Panc1 (cell line): ENCODE results near the gene POLN. TPM values are rescaled to one million over a fixed set of nuclear protein-coding genes. Genes with fewer than 3 reads are reported as not detected.

ENCODE experiments used
- ATAC-seq: fragments of 200-7000 bp; cut with Tn5 transposase; 2 replicates; pipeline ENCODE4 v1.9.1; 2020; ENCODE audit warnings: mild to moderate bottlenecking, moderate library complexity
- BruUV-seq: library from RNA; stranded (reverse); fragments of 400-500 nt; replicated peaks from 2 replicates; lab custom pipeline; 2021; lab: Mats Ljungman, UMichigan
- CTCF ChIA-PET: fragments of 300-600 bp; sonication (Branson Sonifier 250); formaldehyde crosslinking; loops from one replicate; lab custom pipeline; 2022; ENCODE audit warnings: antibody characterized with exemption; lab: Charles Lee
- POLR2A ChIA-PET: fragments of 300-600 bp; sonication (Branson Sonifier 250); formaldehyde crosslinking; loops from one replicate; lab custom pipeline; 2022; ENCODE audit warnings: antibody characterized with exemption; lab: Charles Lee
- DNase-seq: peaks from one replicate; pipeline ENCODE4 v3.0.0-alpha.2; 2010; ENCODE audit warnings: low read depth, low spot score
- H3K27ac ChIP-seq: 2 replicates; pipeline ENCODE4 v1.5.1; 2011; ENCODE audit warnings: mild to moderate bottlenecking, low read length, inconsistent platforms
- H3K27me3 ChIP-seq: fragments of 200-500 bp; sonication (Bioruptor generic); 2 replicates; pipeline ENCODE4 v1.6.0; 2014; ENCODE audit warnings: low read length, inconsistent platforms; ENCODE audit not compliant: control insufficient read depth, insufficient read depth
- H3K36me3 ChIP-seq: fragments of 200-500 bp; sonication (Bioruptor generic); 2 replicates; pipeline ENCODE4 v1.5.1; 2014; ENCODE audit warnings: inconsistent platforms, mild to moderate bottlenecking, low read length, moderate library complexity; ENCODE audit not compliant: control insufficient read depth, insufficient read depth
- H3K4me1 ChIP-seq: 2 replicates; pipeline ENCODE4 v1.5.1; 2011; ENCODE audit warnings: inconsistent platforms, mild to moderate bottlenecking, low read length, moderate library complexity; ENCODE audit not compliant: control insufficient read depth, insufficient read depth
- H3K4me3 ChIP-seq, 2 experiments: 2 replicates each; pipeline ENCODE4 v1.5.1; 2011 to 2012; ENCODE audit warnings: low read depth in 2 of 2, low read length in 2 of 2, mild to moderate bottlenecking in 2 of 2, inconsistent platforms in 1 of 2, moderate library complexity in 1 of 2
- H3K9me3 ChIP-seq: fragments of 200-500 bp; sonication (Bioruptor generic); 2 replicates; pipeline ENCODE4 v1.5.1; 2014; ENCODE audit warnings: low read depth, mild to moderate bottlenecking, inconsistent platforms, low read length, moderate library complexity; ENCODE audit not compliant: control insufficient read depth, insufficient read depth
- POLR2AphosphoS5 ChIP-seq: IDR thresholded peaks from 2 replicates; pipeline ENCODE4 v1.6.1; 2012; ENCODE audit warnings: mild to moderate bottlenecking, low read depth, low read length, moderate library complexity
- REST ChIP-seq, 2 experiments: IDR thresholded peaks; 2 replicates each; pipeline ENCODE4 v1.6.1; 2011 to 2012; ENCODE audit warnings: low read depth in 2 of 2, control low read depth in 1 of 2, low read length in 1 of 2, mild to moderate bottlenecking in 1 of 2, moderate library complexity in 1 of 2; ENCODE audit not compliant: insufficient read depth in 1 of 2
- SIN3A ChIP-seq: IDR thresholded peaks from 2 replicates; pipeline ENCODE4 v1.6.1; 2012; ENCODE audit warnings: low read depth, mild to moderate bottlenecking, low read length, moderate library complexity, borderline replicate concordance; ENCODE audit not compliant: insufficient read depth
- TCF7L2 ChIP-seq: IDR thresholded peaks from 2 replicates; pipeline ENCODE4 v1.6.1; 2011; ENCODE audit warnings: mild to moderate bottlenecking, low read depth, low read length, inconsistent platforms
- in situ Hi-C: cut with HindIII; loops from 2 replicates; pipeline ENCODE4 v1.10.0; 2016; ENCODE audit warnings: low sequenced_read_pairs, low pct_unique_long_range_greater_than_20kb
- intact Hi-C: fragments of 100-400 bp; cut with micrococcal nuclease; formaldehyde crosslinking; loops from one replicate; pipeline ENCODE4 v1.10.0; 2022; ENCODE audit not compliant: unreplicated experiment
- total RNA-seq: library from RNA; stranded (reverse); gene quantifications from one replicate; pipeline ENCODE4 v1.2.1, GENCODE V29; 2021; ENCODE audit not compliant: unreplicated experiment
- TF ChIP-seq, protein P1 (sequence below): fragments of 450-650 bp; IDR thresholded peaks from 2 replicates; pipeline ENCODE4 v1.5.1; 2017; ENCODE audit warnings: mild to moderate bottlenecking

Gene POLN
- total RNA-seq, 1 experiment from 2014 or later = 4.3 TPM

DNA sequence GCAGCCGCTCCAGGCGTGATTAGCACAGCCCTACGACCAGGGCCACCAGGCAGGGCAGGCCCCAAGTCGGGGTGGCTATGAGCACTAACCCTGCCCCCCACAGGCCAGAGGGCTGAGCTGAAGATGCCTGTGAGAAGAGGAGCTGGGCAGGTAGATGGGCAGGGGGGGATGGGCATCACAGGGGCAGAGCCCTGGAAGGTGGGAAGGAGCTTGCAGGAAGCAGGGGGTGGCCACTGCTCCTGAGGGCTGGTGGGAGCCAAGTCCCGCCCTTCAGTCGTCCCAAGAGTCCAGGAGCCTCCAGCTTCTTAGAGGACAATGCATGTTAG lies 27.2 kb upstream of the POLN start:
- DNase-seq (no peak), ATAC-seq (no peak)
- CTCF ChIA-PET = no interaction called here
- POLR2A ChIA-PET = no interaction called here
- no peaks in the 10 kb centered on the region for H3K27me3 ChIP-seq
- no peak overlapping the region for H3K27ac ChIP-seq
- H3K36me3 ChIP-seq = no peaks in the 10 kb centered on the region
- BruUV-seq = no TSS peak
- TF ChIP-seq, protein P1, sequence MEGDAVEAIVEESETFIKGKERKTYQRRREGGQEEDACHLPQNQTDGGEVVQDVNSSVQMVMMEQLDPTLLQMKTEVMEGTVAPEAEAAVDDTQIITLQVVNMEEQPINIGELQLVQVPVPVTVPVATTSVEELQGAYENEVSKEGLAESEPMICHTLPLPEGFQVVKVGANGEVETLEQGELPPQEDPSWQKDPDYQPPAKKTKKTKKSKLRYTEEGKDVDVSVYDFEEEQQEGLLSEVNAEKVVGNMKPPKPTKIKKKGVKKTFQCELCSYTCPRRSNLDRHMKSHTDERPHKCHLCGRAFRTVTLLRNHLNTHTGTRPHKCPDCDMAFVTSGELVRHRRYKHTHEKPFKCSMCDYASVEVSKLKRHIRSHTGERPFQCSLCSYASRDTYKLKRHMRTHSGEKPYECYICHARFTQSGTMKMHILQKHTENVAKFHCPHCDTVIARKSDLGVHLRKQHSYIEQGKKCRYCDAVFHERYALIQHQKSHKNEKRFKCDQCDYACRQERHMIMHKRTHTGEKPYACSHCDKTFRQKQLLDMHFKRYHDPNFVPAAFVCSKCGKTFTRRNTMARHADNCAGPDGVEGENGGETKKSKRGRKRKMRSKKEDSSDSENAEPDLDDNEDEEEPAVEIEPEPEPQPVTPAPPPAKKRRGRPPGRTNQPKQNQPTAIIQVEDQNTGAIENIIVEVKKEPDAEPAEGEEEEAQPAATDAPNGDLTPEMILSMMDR = no peak
- TF ChIP-seq TCF7L2 (no peak), SIN3A (no peak), POLR2AphosphoS5 (no peak), REST (IDR thresholded peaks at IDR 0.05; ENCODE audit: insufficient read depth in 1 of 2, low read depth in 2 of 2, low read length in 1 of 2) (no peak)
- no peak overlapping the region for H3K4me3 ChIP-seq
- H3K9me3 ChIP-seq = no peaks in the 10 kb centered on the region
- in situ Hi-C loops (no loop called here), intact Hi-C loops (no loop called here)
- H3K4me1 ChIP-seq = peaks cover 5% of the 10 kb centered on the region; the same call in 1 of the 2 replicates

GRCh38 chr4:2268357-2269205 lies 26.7 kb upstream of the POLN start:
- POLR2A ChIA-PET = no interaction called here
- no peaks in the 10 kb centered on the region for H3K9me3 ChIP-seq
- no TSS peak for BruUV-seq
- TF ChIP-seq POLR2AphosphoS5 (no peak), REST (IDR thresholded peaks at IDR 0.05; ENCODE audit: insufficient read depth in 1 of 2, low read depth in 2 of 2, low read length in 1 of 2) (no peak), TCF7L2 (no peak), SIN3A (no peak)
- TF ChIP-seq, protein P1 = no peak
- H3K27me3 ChIP-seq = no peaks in the 10 kb centered on the region
- in situ Hi-C loops (no loop called here), intact Hi-C loops (no loop called here)
- CTCF ChIA-PET = no interaction called here
- peaks cover 5% of the 10 kb centered on the region; the same call in 1 of the 2 replicates for H3K4me1 ChIP-seq
- no peak for DNase-seq
- no peak overlapping the region for H3K27ac ChIP-seq
- no peak for ATAC-seq
- H3K36me3 ChIP-seq = no peaks in the 10 kb centered on the region
- no peak overlapping the region for H3K4me3 ChIP-seq
